K562 (cell line): Measurements from ENCODE around the gene IL1F10. TPM values are rescaled to one million over a fixed set of nuclear protein-coding genes. Genes with fewer than 3 reads are reported as not detected.

ENCODE experiments used
- ELF1 ChIP-seq: fragments of 200-800 bp; sonication (Bioruptor generic); IDR thresholded peaks from 2 replicates; pipeline ENCODE4 v1.6.1; 2016; ENCODE audit warnings: missing genetic modification characterization, missing compliant biosample characterization
- IRF1 ChIP-seq: sonication (generic); formaldehyde crosslinking; IDR thresholded peaks from 2 replicates; pipeline ENCODE4 v1.8.0; 2022; ENCODE audit warnings: missing genetic modification reagents, mild to moderate bottlenecking, borderline replicate concordance
- JUND ChIP-seq, 2 experiments: IDR thresholded peaks; 2 replicates in 1 of 2; 3 replicates in 1 of 2; pipeline ENCODE4 v1.6.1; 2011; ENCODE audit warnings: borderline replicate concordance in 2 of 2, low read depth in 2 of 2, low read length in 2 of 2, improper control_type of control experiment in 1 of 2, missing biosample characterization in 1 of 2, missing genetic modification characterization in 1 of 2, missing genetic modification reagents in 1 of 2
- KDM1A ChIP-seq, 2 experiments: fragments of 450-650 bp; IDR thresholded peaks; 2 replicates each; pipeline ENCODE4 v1.6.1; 2016; ENCODE audit warnings: mild to moderate bottlenecking in 2 of 2
- MYC ChIP-seq, 2 experiments: fragments of 250-450 bp in 1 of 2; sonication (Bioruptor Pico) in 1 of 2; IDR thresholded peaks; 2 replicates each; pipeline versions ENCODE4 v1.5.1 to v1.6.1; 2012 to 2021; ENCODE audit warnings: low read depth in 2 of 2, borderline replicate concordance in 1 of 2, improper control_type of control experiment in 1 of 2, low read length in 1 of 2, mild to moderate bottlenecking in 1 of 2, moderate library complexity in 1 of 2
- NFATC3 ChIP-seq: fragments of 450-650 bp; IDR thresholded peaks from 2 replicates; pipeline ENCODE4 v1.6.1; 2017; ENCODE audit warnings: mild to moderate bottlenecking
- NFE2 ChIP-seq: IDR thresholded peaks from 2 replicates; pipeline ENCODE4 v1.6.1; 2014; ENCODE audit warnings: antibody characterized with exemption, low read depth
- POLR3G ChIP-seq: IDR thresholded peaks from 2 replicates; pipeline ENCODE4 v1.6.1; 2011; ENCODE audit not compliant: insufficient read length, insufficient replicate concordance; ENCODE audit errors: extremely low read depth
- SIX5 ChIP-seq, 2 experiments: IDR thresholded peaks; 2 replicates each; pipeline ENCODE4 v1.6.1; 2011; ENCODE audit warnings: low read length in 2 of 2, borderline replicate concordance in 1 of 2, low read depth in 1 of 2, mild to moderate bottlenecking in 1 of 2, moderate library complexity in 1 of 2; ENCODE audit not compliant: insufficient read depth in 1 of 2
- TBL1XR1 ChIP-seq, 2 experiments: IDR thresholded peaks; 2 replicates each; pipeline ENCODE4 v1.6.1; 2012; ENCODE audit warnings: improper control_type of control experiment in 2 of 2, low read length in 2 of 2, mild to moderate bottlenecking in 1 of 2
- TSC22D4 ChIP-seq: fragments of 450-650 bp; IDR thresholded peaks from 2 replicates; pipeline ENCODE4 v1.6.1; 2016; ENCODE audit warnings: missing genetic modification characterization, missing biosample characterization, control low read depth
- ZNF133 ChIP-seq: fragments of 250-450 bp; sonication (Bioruptor Pico); IDR thresholded peaks from 2 replicates; pipeline ENCODE4 v1.4.0; 2020; ENCODE audit warnings: mild to moderate bottlenecking
- ZNF146 ChIP-seq: IDR thresholded peaks from one replicate; pipeline ENCODE4 v1.6.1; 2018; ENCODE audit warnings: missing compliant biosample characterization; ENCODE audit not compliant: unreplicated experiment
- ZNF57 ChIP-seq: fragments of 450-650 bp; formaldehyde crosslinking; IDR thresholded peaks from 2 replicates; pipeline ENCODE4 v1.4.0; 2020; ENCODE audit warnings: mild to moderate bottlenecking, moderate library complexity
- polyA plus RNA-seq, 8 experiments: library from polyadenylated mRNA; depleted of rRNA in 4 of 8; stranded (reverse) in 5 of 8; unstranded in 3 of 8; fragments of >200 nt; fragmentation: Nextera tagmentation in 2 of 8; fragmentation: Illumina TruSeq in 1 of 8; extraction: Ambion mirVana in 2 of 8; extraction: Trizol in 1 of 8; gene quantifications; 2 replicates each; pipeline versions ENCODE4 v1.2.1 to v1.2.3, GENCODE V29; 2011 to 2014; ENCODE audit warnings: inconsistent platforms in 1 of 8, missing spikeins in 1 of 8
- total RNA-seq, 7 experiments: library from RNA; depleted of rRNA in 6 of 7; stranded (reverse); fragments of >200 nt in 6 of 7; fragmentation: Illumina TruSeq in 2 of 7; extraction: Trizol in 2 of 7; gene quantifications; 2 replicates each; pipeline versions ENCODE4 v1.2.1 to v1.2.3, GENCODE V29; 2011 to 2021; ENCODE audit warnings: low replicate concordance in 1 of 7
- TF ChIP-seq, protein P1 (sequence below): sonication (generic); formaldehyde crosslinking; IDR thresholded peaks from 2 replicates; pipeline ENCODE4 v1.8.0; 2022; ENCODE audit warnings: missing genetic modification reagents, mild to moderate bottlenecking, borderline replicate concordance
- TF ChIP-seq, protein P2 (sequence below), 2 experiments: IDR thresholded peaks in 1 of 2; conservative IDR thresholded peaks in 1 of 2; 2 replicates each; pipeline ENCODE4 v1.6.1; 2016; ENCODE audit warnings: low read depth in 2 of 2, mild to moderate bottlenecking in 1 of 2, missing compliant biosample characterization in 1 of 2, missing genetic modification characterization in 1 of 2, moderate library complexity in 1 of 2
- TF ChIP-seq, protein P3 (sequence below): IDR thresholded peaks from 2 replicates; pipeline ENCODE4 v1.6.1; 2011; ENCODE audit not compliant: insufficient read length; ENCODE audit errors: extremely low read depth
- TF ChIP-seq, protein P4 (sequence below): fragments of 450-650 bp; IDR thresholded peaks from 2 replicates; pipeline ENCODE4 v1.6.1; 2016; ENCODE audit warnings: missing biosample characterization, missing genetic modification characterization

Gene IL1F10
- total and polyA plus RNA-seq, 9 of the 15 experiments (the other 6 are each of a cell fraction or from before 2014, with no cell fraction given) = not detected

GRCh38 chr2:113105047-113105785 lies 37.4 kb downstream of the IL1F10 start (continued):
- TF ChIP-seq, protein P1, sequence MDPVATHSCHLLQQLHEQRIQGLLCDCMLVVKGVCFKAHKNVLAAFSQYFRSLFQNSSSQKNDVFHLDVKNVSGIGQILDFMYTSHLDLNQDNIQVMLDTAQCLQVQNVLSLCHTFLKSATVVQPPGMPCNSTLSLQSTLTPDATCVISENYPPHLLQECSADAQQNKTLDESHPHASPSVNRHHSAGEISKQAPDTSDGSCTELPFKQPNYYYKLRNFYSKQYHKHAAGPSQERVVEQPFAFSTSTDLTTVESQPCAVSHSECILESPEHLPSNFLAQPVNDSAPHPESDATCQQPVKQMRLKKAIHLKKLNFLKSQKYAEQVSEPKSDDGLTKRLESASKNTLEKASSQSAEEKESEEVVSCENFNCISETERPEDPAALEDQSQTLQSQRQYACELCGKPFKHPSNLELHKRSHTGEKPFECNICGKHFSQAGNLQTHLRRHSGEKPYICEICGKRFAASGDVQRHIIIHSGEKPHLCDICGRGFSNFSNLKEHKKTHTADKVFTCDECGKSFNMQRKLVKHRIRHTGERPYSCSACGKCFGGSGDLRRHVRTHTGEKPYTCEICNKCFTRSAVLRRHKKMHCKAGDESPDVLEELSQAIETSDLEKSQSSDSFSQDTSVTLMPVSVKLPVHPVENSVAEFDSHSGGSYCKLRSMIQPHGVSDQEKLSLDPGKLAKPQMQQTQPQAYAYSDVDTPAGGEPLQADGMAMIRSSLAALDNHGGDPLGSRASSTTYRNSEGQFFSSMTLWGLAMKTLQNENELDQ (CRISPR knock-in tag) = no peak
- TF ChIP-seq KDM1A (IDR thresholded peaks at IDR 0.05) (no peak), ELF1 (tag) (no peak), ZNF146 (CRISPR knock-in tag) (no peak), POLR3G (no peak), TBL1XR1 (IDR thresholded peaks at IDR 0.05; ENCODE audit: low read length in 2 of 2) (no peak), MYC (IDR thresholded peaks at IDR 0.05; ENCODE audit: low read depth, low read length) (no peak), MYC (CRISPR knock-in tag; IDR thresholded peaks at IDR 0.05; ENCODE audit: borderline replicate concordance, low read depth) (no peak), NFATC3 (no peak), SIX5 (IDR thresholded peaks at IDR 0.05; ENCODE audit: borderline replicate concordance in 1 of 2, insufficient read depth in 1 of 2, low read depth in 1 of 2, low read length in 2 of 2) (no peak), IRF1 (CRISPR knock-in tag) (no peak), ZNF57 (CRISPR knock-in tag) (no peak), JUND (IDR thresholded peaks at IDR 0.05; ENCODE audit: borderline replicate concordance, low read depth, low read length) (peak; percentile 70; the same call in 1 of the 2 replicates), JUND (tag; IDR thresholded peaks at IDR 0.05; ENCODE audit: borderline replicate concordance, low read depth, low read length) (peak; percentile 92), NFE2 (0 out of 2 replicates have a peak, but pooled peaks have one; percentile 23), ZNF133 (no peak), TSC22D4 (tag) (no peak)
- TF ChIP-seq, protein P2, sequence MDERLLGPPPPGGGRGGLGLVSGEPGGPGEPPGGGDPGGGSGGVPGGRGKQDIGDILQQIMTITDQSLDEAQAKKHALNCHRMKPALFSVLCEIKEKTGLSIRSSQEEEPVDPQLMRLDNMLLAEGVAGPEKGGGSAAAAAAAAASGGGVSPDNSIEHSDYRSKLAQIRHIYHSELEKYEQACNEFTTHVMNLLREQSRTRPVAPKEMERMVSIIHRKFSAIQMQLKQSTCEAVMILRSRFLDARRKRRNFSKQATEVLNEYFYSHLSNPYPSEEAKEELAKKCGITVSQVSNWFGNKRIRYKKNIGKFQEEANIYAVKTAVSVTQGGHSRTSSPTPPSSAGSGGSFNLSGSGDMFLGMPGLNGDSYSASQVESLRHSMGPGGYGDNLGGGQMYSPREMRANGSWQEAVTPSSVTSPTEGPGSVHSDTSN (CRISPR knock-in tag; IDR thresholded peaks at IDR 0.05; ENCODE audit: low read depth) = no peak
- TF ChIP-seq, protein P2 (tag; conservative IDR thresholded peaks at IDR 0.05; ENCODE audit: low read depth) = 0 out of 2 replicates have a peak, but pooled peaks have one; percentile 32
- TF ChIP-seq, protein P3, sequence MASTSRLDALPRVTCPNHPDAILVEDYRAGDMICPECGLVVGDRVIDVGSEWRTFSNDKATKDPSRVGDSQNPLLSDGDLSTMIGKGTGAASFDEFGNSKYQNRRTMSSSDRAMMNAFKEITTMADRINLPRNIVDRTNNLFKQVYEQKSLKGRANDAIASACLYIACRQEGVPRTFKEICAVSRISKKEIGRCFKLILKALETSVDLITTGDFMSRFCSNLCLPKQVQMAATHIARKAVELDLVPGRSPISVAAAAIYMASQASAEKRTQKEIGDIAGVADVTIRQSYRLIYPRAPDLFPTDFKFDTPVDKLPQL = no peak
- TF ChIP-seq, protein P4, sequence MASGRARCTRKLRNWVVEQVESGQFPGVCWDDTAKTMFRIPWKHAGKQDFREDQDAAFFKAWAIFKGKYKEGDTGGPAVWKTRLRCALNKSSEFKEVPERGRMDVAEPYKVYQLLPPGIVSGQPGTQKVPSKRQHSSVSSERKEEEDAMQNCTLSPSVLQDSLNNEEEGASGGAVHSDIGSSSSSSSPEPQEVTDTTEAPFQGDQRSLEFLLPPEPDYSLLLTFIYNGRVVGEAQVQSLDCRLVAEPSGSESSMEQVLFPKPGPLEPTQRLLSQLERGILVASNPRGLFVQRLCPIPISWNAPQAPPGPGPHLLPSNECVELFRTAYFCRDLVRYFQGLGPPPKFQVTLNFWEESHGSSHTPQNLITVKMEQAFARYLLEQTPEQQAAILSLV (tag) = no peak
